GM19463 (cell line): ENCODE data around the gene MPRIP.

Experiments used
- ATAC-seq: cut with Tn5 transposase; IDR thresholded peaks from one replicate; pipeline ENCODE4 v1.9.1; 2021; ENCODE audit warnings: mild to moderate bottlenecking, moderate library complexity; ENCODE audit not compliant: unreplicated experiment

Gene MPRIP

DNA sequence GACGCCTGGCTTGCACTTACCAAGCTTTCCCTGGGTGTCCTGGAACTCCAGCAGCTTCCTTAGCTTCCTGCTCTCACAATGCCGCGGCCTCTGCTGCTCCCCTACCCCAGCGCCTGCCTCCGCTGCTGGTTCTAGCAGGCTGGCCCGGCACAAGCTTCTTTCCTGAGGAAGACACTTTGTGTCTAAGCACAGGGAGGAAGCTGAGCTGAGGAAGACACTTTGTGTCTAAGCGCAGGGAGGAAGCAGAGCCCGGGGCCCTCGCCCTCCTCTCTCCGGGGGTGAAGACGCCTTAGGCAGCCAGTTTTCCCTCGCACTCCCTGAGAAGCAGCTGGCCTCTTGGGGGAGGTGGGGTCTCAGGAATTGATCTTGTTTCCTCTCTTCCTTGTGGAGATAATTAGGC lies 99.0 kb downstream of the MPRIP start:
- no peak for ATAC-seq

DNA sequence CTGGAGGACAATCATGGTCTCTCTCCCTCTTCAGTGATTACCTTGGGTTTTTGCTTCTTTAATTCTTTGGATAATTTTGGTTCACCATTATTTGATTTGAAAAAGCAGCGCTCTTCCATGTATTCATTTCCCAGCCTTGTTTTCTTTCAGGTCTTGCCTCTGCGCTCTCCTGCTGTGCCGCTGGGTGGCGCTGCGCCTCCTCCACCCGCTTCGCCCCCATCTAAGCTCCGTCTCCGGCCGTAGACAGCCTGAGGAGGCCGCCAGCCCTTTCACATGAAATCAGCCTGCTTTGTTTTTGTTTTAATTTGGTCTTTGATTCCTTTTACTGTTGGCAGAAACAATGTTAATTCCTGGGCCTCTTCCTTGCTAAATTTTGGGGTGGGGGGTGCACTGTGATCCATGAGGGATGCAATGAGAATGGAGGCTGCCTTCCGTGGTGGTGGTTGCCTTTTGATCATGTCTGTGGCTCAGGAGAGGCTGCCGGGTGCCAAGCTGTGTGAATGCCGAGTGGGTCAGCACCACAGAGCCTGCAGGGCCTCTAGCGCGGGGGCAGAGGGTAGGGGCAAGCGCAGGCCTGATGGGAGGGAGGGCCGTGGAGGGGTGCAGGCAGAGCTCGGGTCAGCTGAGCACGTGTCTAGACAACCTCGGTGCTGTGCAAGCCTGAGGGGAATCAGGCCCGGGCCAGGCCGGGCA lies 99.7 kb downstream of the MPRIP start:
- no peak for ATAC-seq

DNA sequence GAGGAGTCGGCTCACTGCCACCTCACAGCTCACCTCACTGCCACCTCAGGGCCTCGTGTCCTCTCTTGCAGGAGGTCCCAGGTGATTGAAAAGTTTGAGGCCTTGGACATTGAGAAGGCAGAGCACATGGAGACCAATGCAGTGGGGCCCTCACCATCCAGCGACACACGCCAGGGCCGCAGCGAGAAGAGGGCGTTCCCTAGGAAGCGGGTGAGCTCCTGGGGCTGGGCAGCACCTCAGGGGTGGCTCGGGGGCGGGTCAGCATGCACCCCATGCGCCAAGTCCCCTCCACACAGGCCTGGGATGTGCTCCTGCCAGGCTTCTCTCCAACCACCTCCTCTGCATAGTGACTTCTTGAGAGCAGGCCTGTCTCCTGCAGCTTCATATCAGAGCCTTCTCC lies 100.3 kb downstream of the MPRIP start:
- no peak for ATAC-seq

- ATAC-seq = no peak
Observed at GRCh38 chr17:17143501-17143900, 101.2 kb downstream of the MPRIP start.

DNA sequence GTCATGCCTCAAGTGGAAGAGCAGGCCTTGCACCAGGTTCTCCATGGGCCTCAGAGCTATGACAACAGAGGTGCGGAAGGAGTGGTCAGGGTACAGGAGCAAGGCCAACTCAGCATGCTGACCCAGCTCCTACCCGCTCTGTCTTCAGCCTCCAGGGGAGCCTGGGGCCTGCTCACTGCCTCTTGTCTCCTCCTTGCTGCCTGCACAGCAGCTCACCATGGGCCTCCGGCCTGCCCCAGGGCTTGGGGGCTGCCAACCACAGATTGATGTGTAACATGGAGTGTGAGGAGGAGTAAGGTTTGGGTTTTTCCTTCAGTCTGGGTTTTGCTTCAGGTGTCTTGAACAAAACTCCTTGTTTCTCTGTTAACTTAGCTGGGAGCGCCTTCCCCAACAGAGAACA lies 101.8 kb downstream of the MPRIP start:
- no peak for ATAC-seq

- no peak for ATAC-seq
Observed at GRCh38 chr17:17144916-17145665, 102.8 kb downstream of the MPRIP start.

GRCh38 chr17:17146786-17147406 lies 104.6 kb downstream of the MPRIP start:
- ATAC-seq = no peak

DNA sequence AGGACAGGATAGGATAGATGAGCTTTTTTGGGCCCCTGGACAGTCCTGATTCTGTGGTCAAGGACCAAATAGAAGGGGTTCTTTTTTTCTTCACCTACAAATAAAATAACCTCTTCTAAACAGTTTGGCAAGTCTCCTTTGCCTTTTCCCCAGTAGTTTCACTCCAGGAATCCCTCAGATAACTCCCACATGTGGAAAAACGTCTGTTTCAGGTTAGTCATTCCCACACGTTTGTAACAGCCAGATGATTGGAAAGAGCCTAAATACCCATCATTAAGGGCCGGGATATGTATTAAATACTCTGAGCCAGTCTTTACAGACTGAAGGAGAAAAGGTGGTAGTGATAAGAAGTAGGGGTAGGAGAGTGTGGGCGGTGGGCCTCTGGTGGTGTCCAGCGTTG lies 105.6 kb downstream of the MPRIP start:
- no peak for ATAC-seq

- ATAC-seq = no peak
Observed at GRCh38 chr17:17149520-17150447, 107.5 kb downstream of the MPRIP start.

GRCh38 chr17:17150448-17150800 lies 108.2 kb downstream of the MPRIP start:
- no peak for ATAC-seq

DNA sequence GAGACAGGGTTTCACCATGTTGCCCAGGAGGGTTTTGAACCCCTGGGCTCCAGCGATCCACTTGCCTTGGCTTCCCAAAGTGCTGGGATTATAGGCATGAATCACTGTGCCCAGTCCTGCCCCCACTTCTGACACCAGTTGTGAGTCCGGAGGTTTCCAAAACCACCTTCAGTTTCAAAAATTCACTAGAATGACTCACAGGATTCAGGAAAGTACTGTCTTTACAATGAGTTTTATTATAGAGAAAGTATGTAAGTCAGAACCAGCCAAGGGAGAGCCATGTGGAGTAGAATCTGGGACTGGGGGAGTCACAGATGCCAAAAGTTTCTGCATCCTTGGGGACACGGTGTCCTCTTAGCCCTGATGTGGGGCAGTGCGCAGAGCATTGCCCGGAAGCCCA lies 108.8 kb downstream of the MPRIP start:
- no peak for ATAC-seq

DNA sequence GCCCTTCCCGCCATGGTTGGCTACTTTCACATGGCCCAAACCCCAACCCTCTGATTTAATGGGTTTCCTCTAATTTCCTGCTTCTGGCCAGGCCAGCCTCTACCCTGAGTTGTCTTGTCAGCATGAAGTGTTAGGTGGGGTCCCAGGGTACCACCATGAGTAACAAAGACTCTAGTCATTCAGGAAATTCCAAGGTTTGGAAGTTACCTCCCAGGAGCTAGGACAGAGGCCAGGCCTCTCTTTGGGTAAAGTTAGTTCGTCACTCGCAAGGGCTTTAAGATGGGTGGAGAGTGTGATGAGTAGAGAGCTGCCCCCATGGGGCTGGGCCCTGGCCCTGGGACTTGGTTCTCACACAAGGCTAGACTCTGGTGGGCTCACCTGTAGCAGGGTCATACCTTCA lies 109.3 kb downstream of the MPRIP start:
- no peak for ATAC-seq

GRCh38 chr17:17151962-17152361 lies 109.7 kb downstream of the MPRIP start:
- ATAC-seq = no peak

DNA sequence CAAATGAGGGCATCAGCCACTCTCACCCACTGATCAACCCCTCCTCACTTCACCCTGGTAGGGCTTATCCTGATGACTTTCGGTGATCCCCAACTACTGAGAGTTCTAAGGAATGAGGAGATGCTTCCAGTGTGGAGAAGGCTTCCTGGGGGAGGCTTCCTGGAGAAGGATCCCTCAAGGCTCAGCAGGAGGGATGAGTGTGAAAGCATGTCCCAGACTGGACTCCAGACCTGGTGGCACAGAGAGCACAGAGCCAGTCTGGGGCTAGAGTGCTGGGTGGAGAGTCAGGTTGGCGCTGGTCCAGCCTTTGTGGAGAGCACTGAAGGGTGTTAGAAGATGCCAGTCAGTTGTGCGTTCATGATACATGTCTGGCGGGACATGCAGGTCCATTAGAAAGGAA lies 110.1 kb downstream of the MPRIP start:
- ATAC-seq = no peak

GRCh38 chr17:17153071-17153470 lies 110.8 kb downstream of the MPRIP start:
- no peak for ATAC-seq

- ATAC-seq = no peak
Observed at GRCh38 chr17:17153709-17154108, 111.5 kb downstream of the MPRIP start.

DNA sequence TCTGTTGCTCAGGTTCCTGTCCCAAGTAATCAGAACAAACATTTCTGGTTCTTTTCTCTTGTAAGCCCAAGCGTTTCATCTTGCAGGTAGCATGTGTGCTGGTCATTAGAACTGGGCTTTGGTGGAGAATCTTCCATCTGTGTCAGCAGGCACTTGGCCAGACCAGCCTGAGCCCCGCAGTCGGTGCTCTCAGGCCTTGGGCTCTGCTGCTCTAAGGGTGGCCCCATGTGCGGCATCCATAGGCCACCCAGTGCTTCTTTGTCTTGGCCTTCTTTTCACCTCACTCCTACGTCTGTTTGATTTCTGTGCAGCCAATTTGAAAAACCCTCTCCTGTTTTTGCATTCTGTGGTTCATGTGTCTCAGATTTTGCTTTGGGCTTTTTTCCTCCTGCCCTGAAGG lies 112.3 kb downstream of the MPRIP start:
- ATAC-seq = no peak

GRCh38 chr17:17154981-17155380 lies 112.7 kb downstream of the MPRIP start:
- no peak for ATAC-seq

GRCh38 chr17:17155568-17155967 lies 113.3 kb downstream of the MPRIP start:
- ATAC-seq = no peak

DNA sequence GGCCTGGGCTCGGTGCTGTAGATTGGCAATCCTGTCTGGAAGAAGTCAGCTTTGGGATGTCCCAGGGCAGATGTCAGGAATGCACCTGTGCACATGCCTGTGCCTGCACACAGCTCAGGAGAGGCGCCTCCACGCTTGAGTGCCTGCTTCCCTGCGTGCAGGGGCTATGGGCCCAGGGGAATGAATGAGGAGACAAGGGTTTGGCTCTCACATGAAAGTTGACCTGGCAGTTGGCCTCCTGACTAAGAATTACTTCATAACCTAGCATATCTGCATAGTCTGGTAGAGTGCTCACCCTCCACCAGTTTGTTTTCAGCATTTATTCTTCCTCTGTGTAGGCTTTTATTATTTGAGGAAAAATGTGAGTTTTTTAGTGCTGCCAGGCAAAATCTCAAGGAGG lies 113.8 kb downstream of the MPRIP start:
- ATAC-seq = no peak

GRCh38 chr17:17156511-17156910 lies 114.3 kb downstream of the MPRIP start:
- ATAC-seq = no peak
